Upper lobe of left lung (tissue), 6 donors: Measurements from ENCODE around the gene SMIM43. TPM values are rescaled to one million over a fixed set of nuclear protein-coding genes. Genes with fewer than 3 reads are reported as not detected.
A peak's percentile ranks its signal among the peaks of the same experiment; 100 is the strongest.

Source experiments
- ATAC-seq, 2 donors: fragments of 200-7000 bp; cut with Tn5 transposase; one replicate each; pipeline ENCODE4 v1.9.1; 2022; ENCODE audit warnings: mild to moderate bottlenecking in 2 of 2, moderate library complexity in 2 of 2; ENCODE audit not compliant: low FRiP score in 2 of 2
- DNase-seq, 2 donors: peaks; one replicate each; pipeline ENCODE4 v3.0.0-alpha.2; 2019 to 2020
- H3K27ac ChIP-seq, 4 donors: fragments of 200-600 bp; sonication (generic); one replicate each; pipeline ENCODE4 v1.5.1; 2016 to 2019
- H3K27me3 ChIP-seq, 4 donors: fragments of 200-600 bp; sonication (generic); one replicate each; pipeline ENCODE4 v1.5.1; 2017 to 2019
- H3K36me3 ChIP-seq, 4 donors: fragments of 200-600 bp; sonication (generic); one replicate each; pipeline ENCODE4 v1.5.1; 2016 to 2019
- H3K4me1 ChIP-seq, 4 donors: fragments of 200-600 bp; sonication (generic); one replicate each; pipeline ENCODE4 v1.5.1; 2018 to 2019
- H3K4me3 ChIP-seq, 4 donors: fragments of 200-600 bp; sonication (generic); one replicate each; pipeline ENCODE4 v1.5.1; 2017 to 2019; ENCODE audit warnings: mild to moderate bottlenecking in 2 of 4, moderate library complexity in 1 of 4
- H3K9me3 ChIP-seq, 4 donors: fragments of 200-600 bp; sonication (generic); one replicate each; pipeline ENCODE4 v1.5.1; 2018 to 2019
- EP300 ChIP-seq, 4 donors: sonication (generic); formaldehyde crosslinking; IDR thresholded peaks; one replicate each; pipeline ENCODE4 v1.5.1; 2017; ENCODE audit warnings: antibody characterized with exemption in 4 of 4, control low read depth in 2 of 4
- POLR2A ChIP-seq, 4 donors: fragments of 450-650 bp; IDR thresholded peaks; one replicate each; pipeline ENCODE4 v1.5.1; 2016 to 2017; ENCODE audit warnings: antibody characterized with exemption in 4 of 4, mild to moderate bottlenecking in 2 of 4
- POLR2AphosphoS5 ChIP-seq, 2 donors: sonication (generic); formaldehyde crosslinking; IDR thresholded peaks; one replicate each; pipeline ENCODE4 v1.5.1; 2017; ENCODE audit warnings: antibody characterized with exemption in 2 of 2
- WGBS, 2 donors: methylation state at CpG; one replicate each; pipeline ENCODE4 v1.1.5; 2017 to 2018; 5-methylcytosine and 5-hydroxymethylcytosine counted together
- total RNA-seq, 6 donors: library from RNA; depleted of rRNA in 4 of 6; stranded (reverse); fragments of >200 nt in 4 of 6; gene quantifications; one replicate each; pipeline versions ENCODE4 v1.1.0 to v1.2.1, GENCODE V29; 2016 to 2021
- TF ChIP-seq, protein P1 (sequence below), 6 experiments: fragments of 450-650 bp in 4 of 6; fragments of 200-600 bp in 2 of 6; sonication (generic) in 2 of 6; IDR thresholded peaks; one replicate each; pipeline ENCODE4 v1.5.1; 2016 to 2019; ENCODE audit warnings: antibody characterized with exemption in 6 of 6
- donor health status: DM: no; HTN: no; CAD: no; lungs with moderate emphysema.
- donor health status: DM: no; HTN: yes; CAD: no; lungs with severe emphysema.

SMIM43 gene
- total RNA-seq, 6 donors from 2014 or later: not detected

DNA sequence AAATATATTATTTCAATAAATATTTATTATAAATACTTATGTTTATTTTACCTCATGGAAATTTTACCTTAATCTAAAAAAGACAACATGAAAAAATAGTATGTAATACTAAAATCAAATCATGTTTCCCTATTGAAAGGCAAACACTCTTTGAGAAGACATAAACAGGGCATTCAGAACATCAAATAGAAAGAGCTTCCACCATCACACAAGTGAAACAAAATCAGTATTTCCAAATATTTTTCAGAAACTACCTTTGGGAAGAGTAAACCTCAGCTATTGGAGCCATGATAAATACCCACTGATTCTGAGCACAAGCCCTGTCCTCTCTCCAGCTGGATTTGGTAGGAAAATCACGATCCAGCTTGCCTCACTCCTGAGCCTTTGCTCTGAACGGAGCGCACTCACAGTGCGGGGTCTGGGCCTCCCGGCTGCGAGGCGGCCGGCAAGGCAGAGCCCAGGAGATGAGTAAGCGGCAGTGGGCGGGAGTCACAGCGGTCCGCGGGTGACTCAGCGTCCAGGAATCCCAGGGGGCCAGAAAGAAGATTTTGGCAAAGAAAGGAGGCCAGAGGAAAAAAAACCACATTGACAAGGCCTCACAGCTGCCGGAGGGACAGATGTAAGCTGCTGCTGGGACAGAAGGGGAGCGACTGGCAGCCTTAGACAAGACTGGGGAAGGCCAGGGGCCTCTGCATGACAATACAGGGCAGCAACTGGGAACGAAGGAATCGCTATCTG, 53.5 kb downstream of the SMIM43 start:
- no peaks in the 10 kb centered on the region for H3K27me3 ChIP-seq
- H3K36me3 ChIP-seq: no peaks in the 10 kb centered on the region
- peaks cover 0 to 9% (median 6%) of the 10 kb centered on the region in 4 donors for H3K4me1 ChIP-seq
- no peaks in the 10 kb centered on the region for H3K9me3 ChIP-seq
- ATAC-seq: peak; percentile 91 to 98
- peak overlapping the region in 3 of 4 donors; percentile 41 to 65 (median 54) for H3K27ac ChIP-seq
- peak overlapping the region in 1 of 4 donors; percentile 13 for H3K4me3 ChIP-seq
- DNase-seq: peak; percentile 73 to 89
- WGBS, 2 donors: 12 to 25% methylated on average over 15 to 18 of the region's 18 CpGs
- TF ChIP-seq POLR2AphosphoS5 (IDR thresholded peaks at IDR 0.05) (peak; percentile 58 to 74), EP300 (IDR thresholded peaks at IDR 0.05) (no peak)

DNA sequence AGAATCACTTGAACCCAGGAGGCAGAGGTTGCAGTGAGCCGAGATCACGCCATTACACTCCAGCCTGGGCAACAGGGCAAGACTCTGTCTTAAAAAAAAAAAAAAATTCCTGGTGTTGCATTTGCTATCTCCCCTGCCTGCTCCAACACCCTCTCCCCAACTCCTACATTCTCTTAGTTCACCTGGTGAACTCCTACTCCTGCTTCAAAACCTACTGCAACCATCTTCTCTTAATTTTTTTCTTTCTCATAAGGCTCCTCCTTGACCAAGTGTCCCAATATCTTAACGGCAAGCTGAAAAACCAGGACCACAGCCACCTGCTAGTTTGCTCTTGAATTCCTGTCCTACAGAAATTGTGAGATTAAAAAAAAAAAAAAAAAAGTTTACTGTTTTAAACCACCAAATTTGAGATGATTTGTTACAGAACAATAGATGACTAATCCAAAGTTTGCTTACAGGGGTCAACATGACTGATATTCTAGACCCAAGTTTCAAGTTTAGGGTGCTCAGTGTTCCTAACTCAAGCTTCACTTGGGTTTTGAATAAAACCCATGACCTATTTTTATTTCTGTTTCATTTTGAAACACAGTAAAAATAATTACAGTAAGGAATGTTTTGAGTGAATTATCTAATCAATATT, 55.1 kb downstream of the SMIM43 start:
- DNase-seq (no peak), ATAC-seq (no peak)
- WGBS, 2 donors: 89 to 95% methylated on average over 3 of the region's 3 CpGs
- H3K27me3 ChIP-seq: no peaks in the 10 kb centered on the region
- H3K36me3 ChIP-seq: no peaks in the 10 kb centered on the region
- no peak overlapping the region for H3K27ac ChIP-seq
- peaks cover 0 to 9% (median 6%) of the 10 kb centered on the region in 4 donors for H3K4me1 ChIP-seq
- TF ChIP-seq POLR2AphosphoS5 (IDR thresholded peaks at IDR 0.05) (no peak), POLR2A (IDR thresholded peaks at IDR 0.05) (no peak), EP300 (IDR thresholded peaks at IDR 0.05) (no peak)
- TF ChIP-seq, protein P1, sequence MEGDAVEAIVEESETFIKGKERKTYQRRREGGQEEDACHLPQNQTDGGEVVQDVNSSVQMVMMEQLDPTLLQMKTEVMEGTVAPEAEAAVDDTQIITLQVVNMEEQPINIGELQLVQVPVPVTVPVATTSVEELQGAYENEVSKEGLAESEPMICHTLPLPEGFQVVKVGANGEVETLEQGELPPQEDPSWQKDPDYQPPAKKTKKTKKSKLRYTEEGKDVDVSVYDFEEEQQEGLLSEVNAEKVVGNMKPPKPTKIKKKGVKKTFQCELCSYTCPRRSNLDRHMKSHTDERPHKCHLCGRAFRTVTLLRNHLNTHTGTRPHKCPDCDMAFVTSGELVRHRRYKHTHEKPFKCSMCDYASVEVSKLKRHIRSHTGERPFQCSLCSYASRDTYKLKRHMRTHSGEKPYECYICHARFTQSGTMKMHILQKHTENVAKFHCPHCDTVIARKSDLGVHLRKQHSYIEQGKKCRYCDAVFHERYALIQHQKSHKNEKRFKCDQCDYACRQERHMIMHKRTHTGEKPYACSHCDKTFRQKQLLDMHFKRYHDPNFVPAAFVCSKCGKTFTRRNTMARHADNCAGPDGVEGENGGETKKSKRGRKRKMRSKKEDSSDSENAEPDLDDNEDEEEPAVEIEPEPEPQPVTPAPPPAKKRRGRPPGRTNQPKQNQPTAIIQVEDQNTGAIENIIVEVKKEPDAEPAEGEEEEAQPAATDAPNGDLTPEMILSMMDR (IDR thresholded peaks at IDR 0.05): no peak
- H3K4me3 ChIP-seq: no peak overlapping the region
- no peaks in the 10 kb centered on the region for H3K9me3 ChIP-seq

Other genes starting within 250 kb of the SMIM43 start
- 100 to 1,000 TPM; 156 to 446 (median 301) TPM for gene ANXA5, start 68.2 kb downstream of the SMIM43 start, total RNA-seq
- gene EXOSC9, start 36.2 kb upstream of the SMIM43 start, total RNA-seq: 10 to 100 TPM; 10.1 to 40.9 (median 17.4) TPM
- 1 to 10 TPM; 1.4 to 4.2 (median 2.5) TPM for gene CCNA2, start 58.7 kb upstream of the SMIM43 start, total RNA-seq
- gene BBS7, start 105.3 kb upstream of the SMIM43 start, total RNA-seq: 10 to 100 TPM in 3 of 6 donors, 1 to 10 TPM in 3; 7.3 to 13.2 (median 9.9) TPM
- 1 to 10 TPM in 4 of 6 donors, under 1 TPM in 2; 0.77 to 9.4 (median 1.4) TPM for gene TRPC3, start 186.9 kb upstream of the SMIM43 start, total RNA-seq